ENCODE results near the gene FXN. TPM values are rescaled to one million over a fixed set of nuclear protein-coding genes. Genes with fewer than 3 reads are reported as not detected.
A peak's percentile ranks its signal among the peaks of the same experiment; 100 is the strongest.
"Not testable (repeated sequence)": the region's sequence is repeated elsewhere in the genome, so short reads cannot be mapped to it uniquely, and the experiment has no call there.

FXN gene
- total RNA-seq, 1 experiment from 2014 or later: 12.6 TPM

- DNase-seq (ENCODE audit: low spot score): no peak
Measured at GRCh38 chr9:69023650-69024049, 11.9 kb upstream of the FXN start.

- peak; percentile 60 for DNase-seq (ENCODE audit: low spot score)
Measured at GRCh38 chr9:69027355-69028097, 8.0 kb upstream of the FXN start.

GRCh38 chr9:69028754-69029153 lies 6.8 kb upstream of the FXN start:
- DNase-seq (ENCODE audit: low spot score): no peak

- DNase-seq (ENCODE audit: low spot score): no peak
Measured at GRCh38 chr9:69029535-69029934, 6.0 kb upstream of the FXN start.

GRCh38 chr9:69030851-69031645 lies 4.5 kb upstream of the FXN start:
- DNase-seq (ENCODE audit: low spot score): no peak

GRCh38 chr9:69034071-69034470 lies 1.5 kb upstream of the FXN start:
- DNase-seq (ENCODE audit: low spot score): no peak

- DNase-seq (ENCODE audit: low spot score): no peak
Measured at GRCh38 chr9:69036309-69036708, 757 bp downstream of the FXN start.

- DNase-seq (ENCODE audit: low spot score): no peak
Measured at GRCh38 chr9:69036799-69037198, 1.2 kb downstream of the FXN start.

- no peak for DNase-seq (ENCODE audit: low spot score)
Measured at GRCh38 chr9:69040646-69041045, 5.1 kb downstream of the FXN start.

GRCh38 chr9:69044240-69045219 lies 9.0 kb downstream of the FXN start:
- DNase-seq (ENCODE audit: low spot score): peak; percentile 63

- no peak for DNase-seq (ENCODE audit: low spot score)
Measured at GRCh38 chr9:69045821-69046220, 10.3 kb downstream of the FXN start.

- no peak for DNase-seq (ENCODE audit: low spot score)
Measured at GRCh38 chr9:69046723-69047122, 11.2 kb downstream of the FXN start.

- DNase-seq (ENCODE audit: low spot score): peak; percentile 13
Measured at GRCh38 chr9:69047371-69047770, 11.8 kb downstream of the FXN start.

- no peak for DNase-seq (ENCODE audit: low spot score)
Measured at GRCh38 chr9:69049094-69049493, 13.5 kb downstream of the FXN start.

- DNase-seq (ENCODE audit: low spot score): not testable (repeated sequence)
Measured at GRCh38 chr9:69050936-69051335, 15.4 kb downstream of the FXN start.

- no peak for DNase-seq (ENCODE audit: low spot score)
Measured at GRCh38 chr9:69054989-69055388, 19.4 kb downstream of the FXN start.

- DNase-seq (ENCODE audit: low spot score): no peak
Measured at GRCh38 chr9:69056191-69056815, 20.8 kb downstream of the FXN start.

GRCh38 chr9:69058101-69058500 lies 22.5 kb downstream of the FXN start:
- no peak for DNase-seq (ENCODE audit: low spot score)

- no peak for DNase-seq (ENCODE audit: low spot score)
Measured at GRCh38 chr9:69060766-69061165, 25.2 kb downstream of the FXN start.

GRCh38 chr9:69062195-69062594 lies 26.6 kb downstream of the FXN start:
- no peak for DNase-seq (ENCODE audit: low spot score)

GRCh38 chr9:69063839-69064238 lies 28.3 kb downstream of the FXN start:
- DNase-seq (ENCODE audit: low spot score): no peak

GRCh38 chr9:69065660-69066059 lies 30.1 kb downstream of the FXN start:
- no peak for DNase-seq (ENCODE audit: low spot score)
